Choroid plexus epithelial cell (primary cell): Measurements from ENCODE around the gene NAB1.

Experiments used
- DNase-seq: peaks from one replicate; pipeline ENCODE4 v3.0.0-alpha.2; 2010; ENCODE audit warnings: low read depth
- H3K4me3 ChIP-seq: 2 replicates; pipeline ENCODE4 v1.5.1; 2011; ENCODE audit warnings: low read depth, mild to moderate bottlenecking, control low read depth, low read length, moderate library complexity
- CTCF ChIP-seq: conservative IDR thresholded peaks from 2 replicates; pipeline ENCODE4 v1.5.1; 2011; ENCODE audit warnings: low read depth, mild to moderate bottlenecking, control low read depth, inconsistent platforms, low read length, moderate library complexity

NAB1 gene

GRCh38 chr2:190682168-190682567 is 33.3 kb downstream of the NAB1 start:
- TF ChIP-seq CTCF, result no peak
- DNase-seq, result peak; percentile 79
- no peak overlapping the region for H3K4me3 ChIP-seq

- TF ChIP-seq CTCF, result no peak
- DNase-seq, result peak; percentile 81
- H3K4me3 ChIP-seq, result no peak overlapping the region
These were observed 34.9 kb downstream of the NAB1 start for GRCh38 chr2:190683802-190684201.

DNA sequence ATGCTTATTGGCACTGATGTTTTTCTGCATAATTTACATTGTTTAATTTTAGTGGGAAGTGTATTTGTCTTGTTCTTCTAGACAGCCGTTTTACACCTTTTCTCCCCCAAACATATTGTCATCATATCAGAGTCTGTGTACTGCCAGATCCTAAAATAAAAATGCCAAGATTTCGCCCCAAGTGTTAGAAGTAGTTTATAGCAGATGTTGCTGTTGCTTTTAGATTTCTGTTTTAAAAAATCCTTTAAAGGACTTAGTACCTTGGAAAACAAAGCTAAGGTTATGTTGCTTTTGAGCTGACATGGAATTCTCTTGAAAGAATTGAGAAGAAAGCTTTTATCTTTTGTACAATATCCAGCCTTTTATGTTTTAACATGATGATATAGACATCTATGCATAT is 36.0 kb downstream of the NAB1 start:
- no peak overlapping the region for H3K4me3 ChIP-seq
- no peak for DNase-seq
- TF ChIP-seq CTCF, result no peak

DNA sequence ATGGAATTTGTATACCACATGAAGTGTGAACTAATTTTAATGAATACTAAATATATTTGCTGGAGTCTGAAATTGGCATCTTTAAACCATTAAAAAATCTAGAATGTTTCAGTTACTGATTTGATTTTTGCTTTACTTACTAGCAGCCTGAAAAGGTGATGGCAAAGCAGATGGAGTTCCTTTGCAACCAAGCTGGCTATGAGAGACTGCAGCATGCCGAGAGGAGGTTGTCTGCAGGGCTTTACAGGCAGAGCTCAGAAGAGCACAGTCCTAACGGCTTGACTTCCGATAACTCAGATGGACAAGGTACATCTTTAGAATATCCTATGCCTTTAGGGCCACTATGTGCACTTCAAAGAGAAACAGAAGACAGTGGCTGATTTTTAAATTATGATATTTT is 36.5 kb downstream of the NAB1 start:
- no peak for TF ChIP-seq CTCF
- H3K4me3 ChIP-seq, result no peak overlapping the region
- no peak for DNase-seq

DNA sequence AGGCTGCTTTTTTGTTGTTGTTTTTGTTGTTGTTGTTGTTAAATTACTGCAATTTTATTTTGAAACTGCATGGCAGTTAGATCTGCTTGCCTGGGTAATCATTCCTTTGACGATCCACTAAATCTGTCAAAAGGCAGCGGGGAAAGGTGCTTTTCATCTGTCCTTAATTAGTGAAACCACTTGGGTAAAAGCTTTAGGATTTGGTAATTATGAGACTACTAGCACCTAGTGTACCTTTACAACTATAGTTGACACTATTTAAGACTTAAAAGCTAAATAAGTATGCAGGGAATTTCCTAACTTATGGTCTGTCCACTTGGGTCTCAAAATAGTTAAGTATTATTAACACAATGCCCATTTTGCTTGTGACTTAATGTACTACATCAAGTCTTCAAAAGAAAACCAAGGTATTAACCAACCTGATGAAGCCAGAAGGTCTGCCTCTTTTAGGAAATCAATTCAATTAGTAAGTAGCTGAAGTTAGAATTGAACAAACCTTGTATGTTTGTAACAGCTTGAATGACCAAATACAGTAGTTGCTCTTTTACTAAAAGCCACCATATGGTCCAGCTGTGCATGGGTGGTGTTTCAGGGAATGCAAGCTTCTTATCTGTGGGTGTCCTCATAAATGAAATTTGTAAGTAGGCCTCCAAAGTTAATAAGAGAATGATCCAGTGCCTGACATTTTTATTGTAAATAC is 44.8 kb downstream of the NAB1 start:
- TF ChIP-seq CTCF, result no peak
- no peak overlapping the region for H3K4me3 ChIP-seq
- no peak for DNase-seq

GRCh38 chr2:190694479-190694878 is 45.6 kb downstream of the NAB1 start:
- no peak overlapping the region for H3K4me3 ChIP-seq
- no peak for DNase-seq
- no peak for TF ChIP-seq CTCF

DNA sequence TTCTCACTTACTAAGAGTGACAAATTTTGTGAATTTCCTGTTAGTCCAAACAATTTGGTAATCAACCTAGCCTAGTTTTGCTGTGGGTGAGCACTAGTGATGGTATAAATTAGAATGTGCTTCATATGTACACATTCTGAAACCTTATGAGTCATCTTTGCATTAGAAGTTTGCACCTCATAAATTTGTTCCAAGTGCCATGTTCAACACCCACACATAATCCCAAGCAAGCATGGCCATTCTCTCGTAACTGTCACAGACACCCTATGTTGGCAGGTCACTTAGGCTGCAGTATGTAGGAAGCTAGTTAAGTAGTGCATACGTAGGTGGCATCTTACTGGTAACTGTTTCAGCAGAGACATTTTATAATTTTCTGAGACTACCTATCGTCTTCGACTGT is 46.9 kb downstream of the NAB1 start:
- H3K4me3 ChIP-seq, result no peak overlapping the region
- no peak for TF ChIP-seq CTCF
- DNase-seq, result no peak
